GM12891 (cell line): ENCODE data around the gene CILP2.

Experiments used
- POLR2A ChIP-seq: IDR thresholded peaks from 2 replicates; pipeline ENCODE4 v1.6.1; 2011; ENCODE audit warnings: low read depth, low read length, control low read depth
- POLR2AphosphoS5 ChIP-seq: IDR thresholded peaks from 2 replicates; pipeline ENCODE4 v1.6.1; 2011; ENCODE audit warnings: low read depth, low read length, control low read depth
- TAF1 ChIP-seq: IDR thresholded peaks from 2 replicates; pipeline ENCODE4 v1.6.1; 2011; ENCODE audit warnings: low read depth, low read length, control low read depth

DNA sequence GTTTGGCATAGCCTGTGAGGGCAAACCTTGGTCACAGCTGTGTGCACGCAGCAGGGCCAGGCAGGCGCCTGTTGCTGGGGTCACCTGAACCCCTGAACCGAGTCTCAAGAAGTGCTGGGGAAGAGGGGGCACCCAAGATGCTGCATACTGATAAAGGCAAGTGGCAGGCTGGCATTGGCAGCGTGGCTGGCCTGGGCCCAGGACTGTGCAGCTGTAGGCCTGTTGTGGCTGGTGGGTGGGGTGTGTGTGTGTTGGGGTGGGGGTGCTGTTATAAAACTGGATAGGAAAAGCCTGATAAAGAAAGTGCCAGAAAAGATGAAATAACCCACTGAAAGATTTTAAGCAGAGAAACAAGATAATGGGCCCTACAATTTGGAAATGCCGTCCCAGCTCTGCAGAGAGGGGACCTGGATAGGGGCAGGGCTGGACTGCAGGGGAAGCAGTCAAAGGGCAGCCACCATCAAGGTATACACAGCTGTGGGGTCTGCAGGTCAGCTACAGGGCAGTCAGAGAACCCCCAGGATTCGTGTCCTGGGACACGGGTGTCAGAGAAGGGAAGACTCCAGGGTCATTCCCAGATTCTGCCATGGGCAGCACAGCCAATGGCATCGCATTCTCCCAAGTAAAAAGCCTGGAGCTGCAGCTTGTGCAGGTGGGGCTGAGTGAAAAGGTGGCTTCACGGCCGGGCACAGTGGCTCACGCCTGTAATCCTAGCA is 33.2 kb downstream of the CILP2 start:
- TF ChIP-seq POLR2A, result no peak
- no peak for TF ChIP-seq POLR2AphosphoS5
- no peak for TF ChIP-seq TAF1
